GM21381 (cell line): Measurements from ENCODE around the gene STX12.
"Not testable (repeated sequence)": the region's sequence is repeated elsewhere in the genome, so short reads cannot be mapped to it uniquely, and the experiment has no call there.

Experiments used
- ATAC-seq: cut with Tn5 transposase; IDR thresholded peaks from one replicate; pipeline ENCODE4 v1.9.1; 2021; ENCODE audit warnings: mild to moderate bottlenecking, moderate library complexity; ENCODE audit not compliant: unreplicated experiment

The STX12 gene

DNA sequence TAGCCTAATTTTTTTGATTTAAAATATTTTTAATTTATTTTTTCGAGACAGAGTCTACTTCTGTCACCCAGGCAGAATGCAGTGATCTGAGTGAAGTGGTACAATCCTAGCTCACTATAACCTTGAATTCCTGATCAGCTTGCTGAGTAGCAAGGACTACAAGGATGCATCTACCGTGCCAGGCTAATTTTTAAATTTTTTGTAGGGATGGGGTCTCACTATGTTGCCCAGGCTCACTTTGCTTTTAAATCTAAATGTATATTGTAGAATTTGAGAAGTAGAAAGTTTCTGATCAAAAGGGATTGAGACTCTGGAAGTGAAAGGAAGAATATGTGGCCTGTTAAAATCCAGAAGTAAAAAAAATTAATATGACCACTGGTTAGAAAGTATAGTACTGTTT lies 1.6 kb downstream of the STX12 start:
- no peak for ATAC-seq

DNA sequence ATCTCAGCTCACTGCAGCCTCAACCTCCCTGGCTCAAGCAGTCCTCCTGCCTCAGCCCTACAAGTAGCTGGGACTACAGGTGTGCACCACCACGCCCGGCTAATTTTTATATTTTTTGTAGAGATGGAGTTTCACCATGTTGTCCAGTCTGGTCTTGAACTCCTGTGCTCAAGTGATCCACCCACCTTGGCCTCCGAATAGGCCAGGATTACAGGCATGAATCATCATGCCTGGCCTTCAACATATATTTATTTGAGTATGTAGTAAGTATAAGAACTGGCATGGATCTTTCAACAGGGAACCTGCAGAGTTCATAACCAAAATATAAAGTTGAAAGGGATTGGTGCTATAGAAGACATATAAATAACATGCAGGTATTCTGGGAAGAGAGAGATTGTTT lies 2.3 kb downstream of the STX12 start:
- not testable (repeated sequence) for ATAC-seq

DNA sequence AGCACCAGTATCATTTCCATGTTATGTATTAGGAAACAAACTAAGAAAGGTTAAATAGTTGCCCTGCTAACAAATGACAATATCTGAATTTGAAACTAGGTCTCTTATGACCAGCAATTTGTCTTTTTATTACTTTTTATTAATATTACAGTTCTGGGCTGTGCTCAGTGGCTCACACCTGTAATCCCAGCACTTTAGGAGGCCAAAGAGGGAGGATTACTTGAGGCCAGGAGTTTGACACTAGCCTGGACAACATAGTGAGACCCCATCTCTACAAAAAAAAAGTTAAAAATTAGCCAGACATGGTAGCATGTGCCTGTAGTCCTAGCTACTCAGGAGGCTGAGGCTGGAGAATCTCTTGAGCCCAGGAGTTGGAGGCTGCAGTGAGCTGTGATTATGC lies 3.3 kb downstream of the STX12 start:
- not testable (repeated sequence) for ATAC-seq

DNA sequence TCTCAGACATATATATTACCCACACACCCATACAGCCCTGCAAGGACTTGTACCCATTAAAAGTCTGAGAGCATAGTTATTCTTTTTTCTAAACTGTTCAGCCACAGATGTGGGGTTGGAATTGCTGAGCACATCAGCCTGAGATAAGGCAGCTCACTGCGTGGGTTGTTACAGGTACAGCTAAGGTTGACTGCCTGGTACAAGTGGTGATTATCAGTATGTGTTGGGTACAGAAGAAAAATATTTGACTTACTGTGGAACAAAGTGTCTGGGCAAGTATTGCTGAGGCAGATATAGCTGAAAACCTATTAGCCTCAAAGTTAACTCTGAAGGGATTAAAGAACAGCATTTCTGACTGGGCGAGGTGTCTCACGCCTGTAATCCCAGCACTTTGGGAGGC lies 5.0 kb downstream of the STX12 start:
- no peak for ATAC-seq

DNA sequence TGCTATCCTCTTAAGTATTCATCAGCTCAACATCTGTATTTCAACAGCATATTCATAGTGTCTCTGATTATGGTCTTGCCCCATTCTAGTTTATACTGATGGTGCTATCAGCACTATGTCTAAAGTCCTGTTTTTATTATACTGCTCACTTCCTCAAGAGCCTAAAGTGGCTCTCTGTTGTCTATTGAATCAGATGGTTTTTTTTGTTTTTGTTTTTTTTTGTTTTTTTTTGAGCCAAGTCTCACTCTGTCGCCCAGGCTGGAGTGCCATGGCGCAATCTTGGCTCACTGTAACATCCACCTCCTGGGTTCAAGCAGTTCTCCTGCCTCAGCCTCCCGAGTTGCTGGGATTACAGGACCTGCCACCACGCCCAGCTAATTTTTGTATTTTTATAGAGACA lies 6.1 kb downstream of the STX12 start:
- no peak for ATAC-seq

DNA sequence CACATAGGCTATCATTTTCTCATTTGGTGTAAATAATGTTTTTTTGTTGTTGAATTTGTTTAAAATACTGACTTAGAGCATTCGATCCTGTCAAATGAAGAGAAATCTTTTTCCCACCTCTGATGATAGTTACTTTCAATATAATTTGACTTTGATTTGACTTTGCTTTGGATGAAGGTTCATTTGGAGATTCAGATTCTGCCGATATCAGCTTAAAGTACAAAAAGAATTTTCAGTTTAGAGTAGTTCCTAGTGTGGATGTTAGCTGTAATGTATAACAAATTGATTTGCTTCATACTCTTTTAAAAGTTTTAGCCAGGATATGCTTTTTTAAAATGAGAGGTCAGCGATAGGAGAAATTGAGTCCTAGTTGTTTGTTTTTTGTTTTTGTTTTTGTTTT lies 9.9 kb downstream of the STX12 start:
- ATAC-seq, result no peak

DNA sequence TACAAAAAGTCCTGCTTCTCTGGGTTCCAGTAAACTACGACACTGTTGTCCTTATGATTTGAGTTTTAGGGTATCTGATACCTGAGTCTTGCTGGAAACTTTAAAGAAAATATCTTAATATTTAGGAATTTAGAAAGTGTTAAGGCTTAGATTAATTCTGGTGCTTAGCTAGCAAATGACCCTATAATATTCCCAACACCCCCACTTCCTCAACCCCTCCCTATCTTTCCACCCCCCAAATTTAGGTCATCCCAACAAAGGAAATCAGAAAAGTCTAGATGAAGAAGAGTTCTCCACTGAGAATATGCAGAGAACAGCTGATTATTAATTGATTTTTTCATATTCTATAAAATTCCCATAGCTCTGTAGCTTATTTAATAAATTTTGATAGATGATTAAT lies 11.7 kb downstream of the STX12 start:
- no peak for ATAC-seq

DNA sequence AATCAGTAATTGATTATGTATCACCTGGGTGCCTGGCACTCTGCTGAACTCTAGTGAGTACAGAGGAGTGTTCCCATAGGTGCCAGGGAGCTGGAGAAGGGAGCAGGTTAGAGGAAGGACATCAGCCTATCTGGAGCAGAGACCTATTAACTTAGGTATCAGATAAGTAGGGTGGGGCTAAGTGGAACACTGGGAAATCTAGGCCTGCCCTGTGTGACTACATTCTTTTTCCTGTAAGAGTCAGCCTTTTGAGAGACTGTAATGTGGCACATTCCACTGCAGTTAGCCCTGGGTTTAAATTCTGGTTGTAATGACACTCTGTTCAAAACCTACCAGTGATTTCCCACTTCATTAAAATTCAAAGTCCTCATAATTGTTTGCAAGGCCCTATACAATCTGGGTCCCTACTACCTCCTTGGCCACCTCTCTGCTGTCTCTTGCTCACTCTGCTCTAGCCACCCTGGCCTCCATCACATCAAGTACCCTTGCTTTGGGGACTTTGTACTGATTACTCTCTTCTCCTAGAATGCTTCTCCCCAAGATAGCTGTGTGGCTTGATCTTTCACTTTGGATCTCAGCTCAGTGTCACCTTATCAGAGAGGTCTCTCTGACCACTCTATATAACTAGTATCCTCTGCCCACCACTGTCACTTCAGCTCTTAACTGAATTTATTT lies 12.9 kb downstream of the STX12 start:
- ATAC-seq, result no peak

DNA sequence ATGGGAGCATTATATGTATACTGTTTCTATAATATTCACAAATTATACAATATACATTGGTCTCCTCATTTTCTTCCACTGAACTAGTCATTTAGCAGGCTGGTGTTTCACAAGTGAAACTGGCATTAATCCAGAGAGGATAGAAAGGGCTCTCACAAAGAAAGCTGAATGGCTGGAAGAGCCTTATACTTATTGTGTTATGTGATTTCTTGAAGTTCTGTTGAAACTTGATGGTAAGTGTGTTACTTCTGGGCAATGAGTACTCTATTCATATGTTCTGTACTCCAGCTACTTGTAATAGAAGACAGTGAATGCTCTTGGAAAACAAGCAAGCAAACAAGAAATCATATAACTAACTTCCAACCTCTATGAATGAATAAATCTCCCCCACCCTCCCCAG lies 14.9 kb downstream of the STX12 start:
- no peak for ATAC-seq

DNA sequence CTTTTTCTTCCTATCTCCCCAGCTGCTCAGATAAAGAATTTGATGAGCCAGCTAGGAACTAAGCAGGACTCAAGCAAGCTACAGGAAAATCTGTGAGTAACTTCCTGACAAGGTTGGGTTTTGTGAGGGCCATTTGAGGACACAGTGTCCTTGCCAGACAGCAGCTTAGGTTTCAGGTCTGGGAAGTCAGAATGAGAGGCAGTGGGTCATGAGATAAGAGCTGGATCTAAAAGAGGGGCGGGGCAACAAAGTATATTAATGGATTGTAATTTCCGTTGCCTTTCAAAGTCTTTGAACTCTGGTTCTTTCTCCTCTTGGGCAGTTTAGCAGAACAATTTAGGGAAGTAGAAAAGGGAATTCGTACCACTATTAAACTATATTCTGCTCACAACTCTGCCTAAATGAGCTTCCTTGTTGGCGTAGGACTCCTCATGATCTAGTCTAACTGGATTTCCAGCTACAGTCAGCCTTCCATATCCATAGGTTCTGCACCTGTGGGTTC lies 16.6 kb downstream of the STX12 start:
- no peak for ATAC-seq

DNA sequence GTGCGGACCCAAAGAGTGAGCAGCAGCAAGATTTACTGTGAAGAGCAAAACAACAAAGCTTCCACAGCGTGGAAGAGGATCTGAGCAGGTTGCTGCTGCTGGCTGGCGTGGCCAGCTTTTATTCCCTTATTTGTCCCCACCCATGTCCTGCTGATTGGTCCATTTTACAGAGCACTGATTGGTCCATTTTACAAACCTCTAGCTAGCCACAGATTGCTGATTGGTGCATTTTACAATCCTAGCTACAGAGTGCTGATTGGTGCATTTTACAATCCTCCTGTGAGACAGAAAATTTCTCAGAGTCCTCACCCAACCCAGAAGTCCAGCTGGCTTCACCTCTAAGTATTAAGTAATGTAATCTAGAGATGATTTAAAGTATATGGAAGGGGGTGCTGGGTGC lies 17.3 kb downstream of the STX12 start:
- not testable (repeated sequence) for ATAC-seq

DNA sequence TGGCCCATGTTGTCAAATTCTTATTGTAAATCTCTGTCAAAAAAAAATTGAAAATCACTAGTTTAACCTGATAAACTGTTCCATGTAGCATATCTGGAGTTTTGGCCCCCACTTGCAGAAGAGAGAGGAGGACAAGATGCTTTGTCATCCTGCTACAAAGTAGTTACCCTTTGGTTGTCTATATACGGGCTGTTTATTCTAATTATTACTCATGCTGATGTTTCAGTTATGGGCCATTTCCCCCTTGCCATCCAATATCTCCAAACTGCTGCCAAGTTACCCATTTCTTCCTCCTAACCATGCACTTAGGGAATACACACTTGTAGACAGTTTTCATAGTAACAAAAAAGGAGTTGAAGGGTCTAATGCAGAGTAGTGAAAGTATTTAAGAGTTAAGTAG lies 22.6 kb downstream of the STX12 start:
- no peak for ATAC-seq

DNA sequence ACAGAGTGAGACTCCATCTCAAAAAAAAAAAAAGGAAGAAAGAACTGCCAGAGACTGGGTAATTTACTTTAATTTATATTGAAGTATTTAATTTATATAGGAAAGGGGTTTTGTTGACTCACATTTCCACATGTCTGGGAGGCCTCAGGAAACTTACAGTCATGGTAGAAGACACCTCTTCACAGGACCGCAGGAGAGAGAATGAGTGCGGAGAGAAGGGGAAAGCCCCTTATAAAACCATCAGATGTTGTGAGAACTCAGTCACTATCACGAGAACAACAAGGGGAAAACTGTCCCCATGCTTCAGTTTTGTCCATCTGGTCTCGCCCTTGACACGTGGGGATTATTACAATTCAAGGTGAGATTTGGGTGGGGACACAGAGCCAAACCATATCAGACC lies 31.8 kb downstream of the STX12 start:
- ATAC-seq, result no peak

DNA sequence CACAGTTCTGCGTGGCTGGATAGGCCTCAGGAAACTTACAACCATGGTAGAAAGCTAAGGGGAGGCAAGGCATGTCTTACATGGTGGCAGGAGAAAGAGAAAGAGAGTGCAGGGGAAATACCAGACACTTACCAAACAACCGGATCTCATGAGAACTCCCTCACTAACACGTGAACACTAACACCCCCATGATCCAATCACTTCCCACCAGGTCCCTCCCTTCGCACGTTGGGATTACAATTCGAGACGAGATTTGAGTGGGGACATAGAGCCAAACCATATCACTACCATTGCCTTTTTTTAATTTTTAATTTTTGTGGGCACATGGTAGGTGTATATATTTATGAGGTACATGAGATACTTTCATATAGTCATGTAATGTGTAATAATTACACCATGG lies 33.7 kb downstream of the STX12 start:
- no peak for ATAC-seq

DNA sequence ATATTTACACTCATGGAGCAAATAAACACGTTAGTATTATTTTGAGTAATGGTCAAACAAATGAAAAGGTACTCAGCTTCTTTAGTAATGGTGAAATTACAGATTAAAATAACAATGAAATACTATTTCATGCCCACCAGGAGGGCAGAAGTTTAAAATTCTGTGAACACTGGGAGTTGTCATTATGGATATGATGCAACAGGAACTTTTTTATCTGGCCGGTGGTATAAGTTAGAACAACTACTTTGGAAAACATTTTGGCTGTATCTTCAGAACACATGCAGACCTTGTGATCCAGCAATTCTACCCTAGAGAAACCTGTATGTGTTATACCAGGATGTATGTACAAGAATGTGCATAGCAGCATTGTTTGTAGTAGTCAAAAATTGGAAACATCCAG lies 34.4 kb downstream of the STX12 start:
- no peak for ATAC-seq

DNA sequence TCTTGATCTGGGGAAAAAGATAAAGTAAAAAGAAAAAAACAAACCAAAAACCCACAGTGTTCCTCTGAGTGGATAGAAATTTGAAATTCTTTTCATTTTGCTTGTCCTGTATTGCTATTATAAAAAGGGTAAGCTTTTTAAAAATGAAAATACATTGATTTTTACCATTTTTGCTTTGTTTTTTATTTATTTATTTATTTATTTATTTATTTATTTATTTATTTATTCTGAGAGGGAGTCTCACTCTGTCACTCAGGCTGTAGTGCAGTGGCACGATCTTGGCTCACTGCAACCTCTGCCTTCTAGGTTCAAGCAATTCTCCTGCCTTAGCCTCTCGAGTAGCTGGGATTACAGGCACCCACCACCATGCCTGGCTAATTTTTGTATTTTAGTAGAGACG lies 35.1 kb downstream of the STX12 start:
- ATAC-seq, result not testable (repeated sequence)

DNA sequence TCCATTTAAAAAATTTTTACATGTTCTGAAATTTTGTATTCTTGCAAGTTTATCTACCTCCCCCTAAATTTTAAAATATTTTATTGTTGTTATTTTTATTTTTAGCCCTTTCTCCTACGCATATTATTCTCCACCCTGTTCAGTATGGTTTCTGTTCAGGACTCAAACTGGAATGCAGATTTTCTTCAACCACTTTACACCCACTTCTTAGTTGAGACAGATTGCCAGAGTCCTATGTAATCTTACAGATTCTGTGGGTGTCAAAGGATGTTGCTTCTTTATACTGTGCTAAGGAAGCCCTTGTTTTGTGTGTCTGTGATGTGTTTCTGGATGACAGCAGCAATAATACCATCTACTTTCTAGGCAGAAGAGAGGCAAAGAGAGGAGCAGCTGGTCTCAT lies 36.9 kb downstream of the STX12 start:
- no peak for ATAC-seq

DNA sequence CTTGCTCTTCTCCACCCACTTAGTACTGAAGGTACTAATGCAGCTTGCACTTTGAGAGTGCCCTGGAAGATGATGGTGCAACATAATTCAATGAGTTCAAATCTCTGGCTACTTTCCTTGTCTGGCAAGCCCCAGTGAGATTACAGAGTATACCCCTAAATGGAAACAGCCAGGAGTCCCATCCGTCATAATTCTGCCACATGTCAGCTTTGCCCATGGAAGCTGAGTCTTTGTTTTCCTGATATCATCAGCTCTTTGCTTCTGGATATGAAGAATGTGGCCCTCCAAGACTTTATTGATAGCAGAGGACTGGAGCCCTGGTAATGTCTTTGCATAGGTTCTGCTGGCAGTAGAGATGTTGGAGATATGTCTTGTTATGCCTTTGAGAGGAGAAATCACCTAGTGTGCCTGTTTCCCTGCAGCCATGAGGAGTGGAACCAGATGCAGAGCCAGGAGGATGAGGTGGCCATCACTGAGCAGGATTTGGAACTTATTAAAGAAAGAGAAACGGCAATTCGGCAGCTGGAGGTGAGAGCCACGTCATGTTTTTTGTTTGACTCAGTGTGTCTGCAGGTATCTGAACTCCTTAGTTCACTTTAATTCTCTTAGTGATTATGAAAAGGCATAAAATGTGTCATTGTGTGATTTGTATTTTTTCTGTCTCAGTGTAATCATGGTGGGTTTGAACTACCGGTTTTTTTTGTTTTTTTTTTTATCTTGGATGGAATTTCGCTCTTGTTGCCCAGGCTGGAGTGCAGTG lies 38.9 kb downstream of the STX12 start:
- ATAC-seq, result no peak

DNA sequence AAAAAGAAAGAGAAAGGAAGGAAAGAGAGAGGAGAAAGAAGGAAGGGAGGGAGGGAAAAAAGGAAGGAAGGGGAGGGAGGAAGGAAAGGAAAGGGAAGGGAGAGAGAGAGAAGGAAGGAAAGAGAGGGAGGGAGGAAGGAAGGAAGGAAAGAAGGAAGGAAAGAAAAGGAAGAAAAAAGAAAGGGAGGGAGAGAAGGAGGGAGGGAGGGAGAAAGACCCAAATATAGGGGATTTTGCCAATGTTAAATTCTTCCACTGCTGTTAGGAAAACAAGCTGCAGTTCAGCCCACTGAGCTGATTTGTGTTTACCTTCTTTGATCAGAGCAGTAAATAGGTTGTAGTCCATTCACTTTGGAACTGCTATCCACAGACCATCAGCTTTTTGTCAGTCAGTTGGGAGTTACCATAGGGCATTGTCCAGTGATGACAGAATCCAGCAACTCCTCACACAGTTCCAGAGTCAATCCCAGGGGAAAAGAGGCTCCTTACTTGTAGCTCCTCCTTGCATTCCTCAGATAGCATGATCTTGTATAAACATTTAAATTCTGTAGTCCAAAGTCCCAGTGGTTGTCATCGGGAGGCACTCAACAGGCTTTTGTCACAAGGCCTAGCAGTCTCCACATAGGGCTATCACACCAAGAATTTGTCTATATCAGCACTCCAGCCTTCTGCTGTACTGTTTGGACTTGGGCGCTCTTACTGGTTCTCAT lies 44.1 kb downstream of the STX12 start:
- ATAC-seq, result no peak

DNA sequence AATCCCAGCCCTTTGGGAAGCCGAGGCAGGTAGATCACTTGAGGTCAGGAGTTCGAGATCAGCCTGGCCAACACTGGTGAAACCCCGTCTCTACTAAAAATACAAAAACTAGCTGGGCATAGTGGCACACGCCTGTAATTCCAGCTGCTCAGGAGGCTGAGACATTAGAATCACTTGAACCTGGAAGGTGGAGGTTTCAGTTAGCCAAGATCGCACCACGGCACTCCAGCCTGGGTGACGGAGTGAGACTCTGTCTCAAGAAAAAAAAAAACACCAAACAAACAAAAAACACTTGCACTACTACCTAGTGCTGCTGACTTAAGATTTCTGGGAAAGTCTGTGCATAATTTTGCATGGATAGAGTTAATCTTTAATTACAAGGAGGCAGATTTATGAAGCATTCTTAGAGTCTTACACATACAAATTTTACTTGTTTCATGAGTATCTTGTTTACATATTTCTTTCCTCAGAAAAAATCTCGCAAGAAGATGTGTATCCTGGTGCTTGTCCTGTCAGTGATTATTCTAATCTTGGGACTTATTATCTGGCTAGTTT lies 48.8 kb downstream of the STX12 start:
- ATAC-seq, result no peak

DNA sequence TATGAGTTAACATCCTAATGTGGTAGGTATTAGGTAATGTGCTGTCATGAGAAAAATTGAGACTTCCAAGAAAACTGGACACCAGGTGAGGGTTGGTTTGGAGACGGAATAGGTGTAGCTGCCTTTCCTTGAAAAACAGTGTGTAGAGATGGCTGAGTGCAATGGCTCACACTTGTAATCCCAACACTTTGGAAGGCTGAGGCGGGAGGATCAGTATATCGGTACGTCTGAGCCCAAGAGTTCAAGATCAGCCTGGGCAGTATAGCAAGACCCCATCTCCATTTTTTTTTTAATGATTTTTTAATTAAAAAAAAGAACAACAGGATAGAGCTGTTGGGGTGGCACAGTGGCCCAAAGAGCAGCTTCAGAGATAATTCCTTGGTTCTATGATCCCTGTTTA lies 50.8 kb downstream of the STX12 start:
- no peak for ATAC-seq

DNA sequence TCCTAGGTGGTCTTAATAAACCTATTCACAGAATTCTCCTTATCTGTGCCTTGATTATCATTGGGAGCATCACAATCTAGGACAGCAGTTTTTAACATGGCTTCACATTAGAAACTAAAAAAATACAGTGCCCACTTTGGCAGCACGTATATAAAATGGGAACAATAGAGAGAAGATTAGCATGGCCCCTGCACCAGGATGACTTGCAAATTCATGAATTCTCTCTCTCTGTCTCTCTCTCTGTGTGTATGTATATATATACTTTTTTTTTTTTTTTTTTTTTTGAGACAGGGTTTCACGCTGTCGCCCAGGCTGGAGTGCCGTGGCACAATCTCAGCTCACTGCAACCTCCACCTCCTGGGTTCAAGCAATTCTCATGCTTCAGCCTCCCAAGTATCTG lies 51.4 kb downstream of the STX12 start:
- ATAC-seq, result no peak
